ENCODE data around the gene JMY.

DNA sequence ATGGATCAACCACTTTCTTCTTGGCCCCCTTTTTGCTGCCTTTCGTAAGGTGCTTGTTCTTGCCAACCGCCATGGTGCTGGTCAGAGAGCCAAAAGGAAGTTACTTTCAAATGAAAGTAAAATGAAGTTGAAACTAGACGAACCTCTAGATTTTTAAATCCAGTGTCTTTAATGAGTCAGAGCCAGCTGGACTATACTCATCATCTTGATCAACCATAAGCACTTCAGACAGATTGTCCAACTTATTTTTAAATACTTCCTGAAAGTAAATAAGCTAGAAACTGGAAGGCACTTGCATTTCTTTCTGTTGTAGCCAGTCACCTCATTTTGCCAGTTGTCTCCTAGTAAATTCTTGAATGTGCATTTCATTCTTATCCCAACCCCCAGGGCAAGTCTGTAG lies 48.9 kb downstream of the JMY start:
- TF ChIP-seq, protein P1, sequence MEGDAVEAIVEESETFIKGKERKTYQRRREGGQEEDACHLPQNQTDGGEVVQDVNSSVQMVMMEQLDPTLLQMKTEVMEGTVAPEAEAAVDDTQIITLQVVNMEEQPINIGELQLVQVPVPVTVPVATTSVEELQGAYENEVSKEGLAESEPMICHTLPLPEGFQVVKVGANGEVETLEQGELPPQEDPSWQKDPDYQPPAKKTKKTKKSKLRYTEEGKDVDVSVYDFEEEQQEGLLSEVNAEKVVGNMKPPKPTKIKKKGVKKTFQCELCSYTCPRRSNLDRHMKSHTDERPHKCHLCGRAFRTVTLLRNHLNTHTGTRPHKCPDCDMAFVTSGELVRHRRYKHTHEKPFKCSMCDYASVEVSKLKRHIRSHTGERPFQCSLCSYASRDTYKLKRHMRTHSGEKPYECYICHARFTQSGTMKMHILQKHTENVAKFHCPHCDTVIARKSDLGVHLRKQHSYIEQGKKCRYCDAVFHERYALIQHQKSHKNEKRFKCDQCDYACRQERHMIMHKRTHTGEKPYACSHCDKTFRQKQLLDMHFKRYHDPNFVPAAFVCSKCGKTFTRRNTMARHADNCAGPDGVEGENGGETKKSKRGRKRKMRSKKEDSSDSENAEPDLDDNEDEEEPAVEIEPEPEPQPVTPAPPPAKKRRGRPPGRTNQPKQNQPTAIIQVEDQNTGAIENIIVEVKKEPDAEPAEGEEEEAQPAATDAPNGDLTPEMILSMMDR (conservative IDR thresholded peaks at IDR 0.05), result no peak
- TF ChIP-seq ZFX (IDR thresholded peaks at IDR 0.05), result no peak
